A549 (cell line): ENCODE results near the gene NOC4L.

Experiments
- BHLHE40 ChIP-seq: IDR thresholded peaks from 2 replicates; pipeline ENCODE4 v1.6.1; 2012; ENCODE audit warnings: low read depth, low read length, inconsistent platforms
- CTCF ChIP-seq: fragments of >200 bp; sonication (Bioruptor Twin); formaldehyde crosslinking; IDR thresholded peaks from 3 replicates; pipeline ENCODE4 v1.5.1; 2016
- EHMT2 ChIP-seq: fragments of 200-600 bp; sonication (generic); IDR thresholded peaks from 2 replicates; pipeline ENCODE4 v1.6.1; 2016; ENCODE audit warnings: antibody characterized with exemption, low read depth, mild to moderate bottlenecking, moderate library complexity
- EP300 ChIP-seq, 2 experiments: fragments of >200 bp; sonication (Bioruptor Twin); formaldehyde crosslinking; IDR thresholded peaks; 2 replicates in 1 of 2; 3 replicates in 1 of 2; pipeline ENCODE4 v1.6.1; 2016 to 2017
- GATA3 ChIP-seq: IDR thresholded peaks from 2 replicates; pipeline ENCODE4 v1.6.1; 2012; ENCODE audit warnings: borderline replicate concordance
- NPAS2 ChIP-seq: fragments of 250-450 bp; sonication (Bioruptor Pico); IDR thresholded peaks from 2 replicates; pipeline ENCODE4 v1.8.0; 2022; ENCODE audit warnings: mild to moderate bottlenecking, moderate library complexity, borderline replicate concordance
- RARB ChIP-seq: fragments of 250-450 bp; sonication (Bioruptor Pico); IDR thresholded peaks from 2 replicates; pipeline ENCODE4 v1.8.0; 2021; ENCODE audit warnings: mild to moderate bottlenecking, moderate library complexity
- RNF2 ChIP-seq: fragments of 200-600 bp; sonication (generic); IDR thresholded peaks from 2 replicates; pipeline ENCODE4 v1.6.1; 2016; ENCODE audit warnings: low read depth, mild to moderate bottlenecking, antibody characterized with exemption, moderate library complexity, borderline replicate concordance
- ZFP36 ChIP-seq: fragments of 450-650 bp; IDR thresholded peaks from 2 replicates; pipeline ENCODE4 v1.6.1; 2014; ENCODE audit warnings: borderline replicate concordance; ENCODE audit not compliant: partially characterized antibody

GRCh38 chr12:132196873-132197390 lies 52.7 kb downstream of the NOC4L start:
- no peak for TF ChIP-seq CTCF
- TF ChIP-seq EHMT2, result no peak
- TF ChIP-seq EP300 (IDR thresholded peaks at IDR 0.05), result no peak
- no peak for TF ChIP-seq NPAS2
- TF ChIP-seq RNF2, result no peak
- no peak for TF ChIP-seq ZFP36
- TF ChIP-seq GATA3, result no peak
- no peak for TF ChIP-seq BHLHE40
- TF ChIP-seq RARB, result no peak
